GM18511 (cell line): ENCODE data around the gene CPZ.
"Not testable (repeated sequence)": the region's sequence is repeated elsewhere in the genome, so short reads cannot be mapped to it uniquely, and the experiment has no call there.

Source experiments
- ATAC-seq: cut with Tn5 transposase; IDR thresholded peaks from one replicate; pipeline ENCODE4 v1.9.1; 2021; ENCODE audit warnings: mild to moderate bottlenecking, moderate library complexity; ENCODE audit not compliant: unreplicated experiment

Gene CPZ

DNA sequence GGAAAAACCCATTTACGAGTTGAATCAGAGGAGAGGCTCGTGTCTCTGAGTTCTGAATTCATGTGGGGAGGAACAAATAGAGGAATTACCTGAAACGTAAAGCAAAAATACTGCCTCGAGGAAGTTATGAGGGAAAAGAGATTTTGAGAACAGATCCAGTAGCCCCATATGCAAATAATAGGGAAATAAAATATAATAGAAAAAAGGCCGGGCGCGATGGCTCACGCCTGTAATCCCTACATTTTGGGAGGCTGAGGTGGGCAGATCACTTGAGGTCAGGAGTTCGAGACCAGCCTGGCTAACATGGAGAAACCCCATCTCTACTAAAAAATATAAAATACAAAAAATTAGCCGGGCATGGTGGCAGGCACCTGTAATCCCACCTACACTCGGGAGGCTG, 42.2 kb downstream of the CPZ start:
- not testable (repeated sequence) for ATAC-seq

DNA sequence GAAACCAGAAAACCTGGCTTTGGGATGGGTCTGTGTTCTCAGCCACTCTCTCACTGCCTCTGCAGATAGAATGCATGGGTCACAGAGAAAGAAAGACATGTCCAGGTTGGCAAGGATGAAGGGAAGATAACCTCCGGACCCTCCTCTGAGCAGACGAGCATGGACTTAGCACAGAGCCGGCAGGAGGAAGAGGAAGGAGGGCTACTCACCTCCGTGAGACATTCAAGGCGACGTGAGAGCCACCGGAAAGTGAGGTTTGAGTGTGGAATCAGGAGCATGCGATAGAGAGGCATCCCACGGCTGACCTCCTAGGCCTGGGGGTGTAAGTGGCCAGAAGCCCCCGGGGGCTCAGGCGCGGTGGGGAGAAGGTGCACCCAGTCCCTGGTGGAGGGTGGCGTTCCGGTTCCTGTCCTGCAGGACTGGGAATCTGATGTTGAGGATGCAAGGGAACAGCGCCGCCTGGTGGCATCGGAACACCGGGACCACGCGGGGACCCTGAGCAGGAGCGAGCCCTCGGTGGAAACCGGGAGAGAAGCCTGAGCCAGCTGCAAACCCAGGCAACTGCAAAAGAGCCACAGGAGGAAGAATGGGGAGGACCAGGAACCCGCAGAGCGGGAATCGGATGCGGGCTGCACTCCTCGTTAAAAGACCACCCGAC, 43.5 kb downstream of the CPZ start:
- not testable (repeated sequence) for ATAC-seq

DNA sequence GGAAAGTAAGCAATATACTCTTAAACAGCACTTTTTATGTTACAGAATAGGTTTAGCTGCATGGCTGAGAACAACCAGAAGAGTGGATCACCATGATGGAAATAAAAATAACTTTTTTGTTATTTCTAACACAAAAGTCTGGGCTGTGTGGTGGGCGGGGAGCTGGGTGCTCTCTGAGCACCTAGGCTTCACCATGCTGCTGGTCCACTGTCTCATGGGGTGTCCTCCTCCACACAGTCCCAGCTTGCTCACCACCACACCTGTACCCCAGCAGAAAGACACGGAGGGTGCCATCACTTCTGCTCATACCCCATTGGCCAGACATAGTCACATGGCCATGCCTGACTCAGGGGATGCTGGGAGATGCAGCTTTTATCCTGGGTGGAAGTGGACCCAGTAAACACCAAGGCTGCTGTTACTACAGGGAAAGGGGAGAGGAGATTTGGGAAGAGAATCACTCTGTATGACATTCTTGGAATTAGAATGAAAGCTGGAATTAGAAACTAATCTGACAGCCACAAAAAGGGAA, 45.0 kb downstream of the CPZ start:
- ATAC-seq = no peak

DNA sequence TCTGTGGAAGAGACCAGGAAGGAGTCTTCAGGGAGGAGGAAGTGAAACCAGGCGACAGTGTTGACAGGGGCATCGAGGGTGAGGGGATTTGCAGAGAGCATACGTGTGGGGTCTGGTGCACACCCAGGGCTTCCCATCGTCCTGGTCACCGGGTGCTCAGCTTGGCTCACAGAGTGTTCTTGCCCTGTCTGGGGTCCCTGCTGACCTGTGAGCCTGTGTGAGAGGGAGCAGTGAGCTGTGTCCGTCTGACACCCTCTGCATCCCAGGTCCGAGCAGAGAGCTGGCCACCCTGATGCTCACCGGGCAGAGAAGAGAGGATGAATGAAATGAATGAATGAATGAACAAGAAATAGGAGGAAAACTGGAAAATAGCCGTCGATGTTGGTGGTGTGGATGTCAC, 46.5 kb downstream of the CPZ start:
- no peak for ATAC-seq

DNA sequence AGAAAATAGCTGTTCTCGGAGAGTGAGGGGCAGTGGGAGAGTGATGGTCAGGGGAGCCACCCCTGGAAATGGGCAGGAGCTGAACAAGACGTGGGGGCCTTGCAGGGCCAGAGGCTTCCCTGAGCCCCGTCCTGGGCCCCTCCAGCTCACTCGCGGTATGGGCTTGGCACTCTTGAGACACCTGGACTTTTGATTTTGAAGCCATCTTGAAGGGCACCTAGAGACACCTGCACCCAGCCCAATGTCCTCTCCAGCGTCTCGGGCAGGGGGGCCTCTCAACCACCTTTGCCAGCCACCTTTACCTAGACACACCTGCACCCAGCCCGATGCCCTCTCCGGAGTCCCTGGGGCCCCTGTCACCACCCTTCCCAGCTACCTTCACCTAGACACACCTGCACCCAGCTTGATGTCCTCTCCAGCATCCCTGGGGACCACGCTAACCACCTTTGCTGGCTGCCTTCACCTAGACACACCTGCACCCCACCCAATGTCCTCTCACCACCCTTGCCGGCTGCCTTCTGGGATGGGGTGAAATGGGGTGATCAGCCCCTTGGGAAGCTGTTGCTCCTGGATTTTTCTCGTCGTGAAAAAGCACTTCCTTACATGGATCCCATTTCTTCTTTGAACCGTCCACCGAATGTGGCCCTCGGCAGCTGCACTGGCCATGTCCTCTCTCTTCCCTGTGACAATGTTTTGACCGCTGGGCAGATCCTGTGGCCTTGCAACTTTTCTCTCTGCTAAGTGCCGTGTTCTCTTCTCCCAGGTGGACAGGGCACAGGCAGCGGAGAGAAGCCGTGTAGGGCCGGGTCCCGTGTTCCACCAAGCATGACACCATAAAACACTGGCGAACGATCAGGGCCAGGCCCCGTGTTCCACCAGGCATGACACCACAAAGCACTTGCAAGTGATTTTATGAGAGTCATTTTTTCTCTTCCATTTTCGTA, 47.5 kb downstream of the CPZ start:
- no peak for ATAC-seq

DNA sequence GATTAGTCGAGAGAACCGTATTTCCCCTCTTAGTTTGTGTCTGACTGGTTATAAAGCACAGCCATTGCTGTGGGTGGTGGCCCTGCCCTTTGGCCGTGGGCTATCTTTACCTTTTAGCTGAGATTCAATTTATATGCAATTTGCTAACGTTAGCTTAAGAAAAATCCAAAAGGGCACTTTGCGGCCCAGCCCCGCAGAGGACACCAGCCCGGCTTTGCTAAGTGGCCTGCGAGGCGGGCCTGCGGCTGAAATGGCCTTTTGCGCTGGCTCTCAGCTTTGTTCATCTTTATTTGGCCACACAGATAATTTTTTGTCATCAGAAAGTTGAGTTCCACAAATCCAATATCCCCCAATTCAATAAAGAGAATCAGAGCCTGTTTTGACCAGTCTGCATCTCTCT, 48.3 kb downstream of the CPZ start:
- no peak for ATAC-seq

DNA sequence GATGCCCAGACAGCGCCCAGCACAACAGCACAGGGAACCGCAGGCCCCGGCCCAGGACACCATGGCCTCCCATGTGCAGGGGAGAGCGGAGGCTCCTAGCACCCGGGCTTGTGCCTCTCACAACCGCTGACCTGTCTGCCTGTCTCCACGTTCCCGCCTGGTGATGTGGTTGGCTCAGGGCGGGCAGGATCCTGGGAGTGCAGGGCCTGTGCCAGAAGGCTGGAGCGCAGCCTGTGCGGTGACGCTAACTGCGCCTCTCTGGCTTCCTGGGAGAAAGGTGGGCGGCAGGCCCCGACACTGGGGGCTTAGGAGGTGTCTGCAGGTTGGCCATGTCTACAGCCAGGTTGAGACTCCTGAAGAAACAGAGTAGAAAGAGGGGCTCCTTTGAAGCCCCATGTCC, 48.7 kb downstream of the CPZ start:
- no peak for ATAC-seq

DNA sequence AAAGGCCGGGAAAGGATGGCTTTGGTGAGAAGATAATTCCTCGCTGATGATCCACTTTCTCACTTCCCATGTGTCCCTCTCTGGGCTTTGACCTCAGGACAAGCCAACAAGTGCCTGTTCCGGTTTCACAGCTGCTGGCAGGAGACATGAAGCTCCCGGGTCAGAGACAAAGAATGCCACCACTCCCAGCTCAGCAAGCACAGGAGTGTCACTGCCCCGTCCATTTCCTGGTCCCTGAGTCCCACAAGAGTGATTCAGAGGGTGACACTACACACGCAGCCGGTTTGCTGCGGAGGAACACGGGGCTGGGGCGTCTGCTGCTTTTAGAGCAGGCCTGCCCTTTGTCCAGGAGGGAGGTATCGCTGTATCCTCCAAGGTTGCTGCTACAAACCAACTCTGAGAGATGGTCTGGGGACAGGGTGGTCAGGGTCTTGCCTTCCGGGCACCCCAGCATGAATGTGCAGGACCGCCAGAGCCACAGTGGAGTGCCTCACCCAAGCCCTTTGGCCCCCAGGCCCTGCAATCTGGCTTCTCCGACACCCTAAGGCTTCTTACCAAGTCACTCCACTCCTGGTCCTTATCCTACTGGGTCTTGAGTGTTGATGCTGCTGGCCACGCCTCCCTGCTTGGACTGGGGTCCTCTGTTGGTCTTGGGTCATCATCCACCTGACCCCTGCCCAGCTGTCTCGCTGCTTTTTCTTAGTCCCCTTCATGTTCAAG, 49.5 kb downstream of the CPZ start:
- ATAC-seq = no peak

DNA sequence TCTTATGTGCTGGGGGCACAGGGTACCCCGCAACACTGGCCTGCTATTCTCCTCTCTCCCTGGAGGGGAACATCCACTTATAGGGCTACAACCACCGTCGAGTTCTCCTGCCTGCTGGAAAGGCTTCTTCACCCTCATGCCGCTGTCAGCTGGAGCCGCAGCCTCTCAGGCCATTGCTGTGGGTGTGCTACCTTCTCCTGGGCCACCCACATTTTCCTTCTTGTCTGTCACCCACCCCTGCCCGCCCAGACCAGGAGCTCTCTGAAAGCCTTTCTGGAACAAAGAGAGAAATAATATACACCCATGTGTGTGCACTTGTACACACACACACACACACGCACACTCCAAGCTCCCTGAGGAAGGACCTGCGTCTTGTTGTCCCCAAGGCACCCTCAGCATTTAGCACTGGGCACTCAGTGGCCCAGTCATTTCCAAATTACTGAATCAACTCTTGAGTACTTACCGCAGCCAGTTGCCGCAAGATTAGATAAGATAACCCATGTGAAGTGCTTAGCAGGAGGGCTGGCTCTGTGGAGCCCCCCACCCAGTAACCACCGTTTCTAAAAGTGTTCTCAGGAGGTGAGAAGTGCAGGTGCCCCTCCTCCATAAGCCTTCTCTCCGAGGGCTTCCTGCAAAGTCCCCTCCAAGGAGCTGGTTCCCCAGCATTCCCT, 50.2 kb downstream of the CPZ start:
- no peak for ATAC-seq

DNA sequence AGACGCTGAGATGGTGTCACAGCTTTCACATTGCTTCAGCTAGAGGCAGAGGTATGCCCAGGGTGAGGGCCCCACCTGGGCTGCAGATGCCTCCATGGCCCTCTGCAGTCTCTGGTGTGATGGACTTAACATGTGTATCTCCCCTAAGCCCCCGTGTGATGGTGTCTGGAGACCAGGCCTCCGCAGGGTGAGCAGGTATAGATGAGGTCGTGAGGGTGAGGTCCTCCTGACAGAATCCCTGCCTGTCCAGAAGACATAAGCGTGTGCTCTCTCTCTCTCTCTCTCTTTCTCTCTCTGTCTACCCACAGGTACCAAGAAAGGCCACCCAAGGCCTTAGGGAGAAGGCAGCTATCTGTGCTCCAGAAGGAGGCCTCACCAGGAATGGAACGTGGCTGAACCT, 50.9 kb downstream of the CPZ start:
- no peak for ATAC-seq

DNA sequence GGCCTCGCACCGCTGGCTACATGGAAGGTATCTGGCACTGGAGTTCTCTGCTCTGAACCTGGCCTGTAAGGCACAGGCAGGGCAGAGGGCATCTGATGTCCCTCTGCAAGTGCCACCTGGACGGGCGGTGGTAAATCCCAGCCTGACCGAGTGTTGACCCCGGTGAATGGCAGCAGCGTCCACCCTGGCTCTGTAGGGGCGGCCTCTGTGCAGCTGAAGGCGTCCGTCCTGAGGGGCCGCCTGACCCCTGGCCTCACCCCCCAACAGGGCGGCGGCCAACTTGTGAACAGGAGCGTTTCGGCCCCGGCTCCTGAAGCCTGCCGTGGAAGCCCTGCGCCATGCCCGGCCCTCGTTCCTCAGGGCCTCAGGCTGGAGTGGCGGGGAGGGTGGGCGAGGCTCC, 51.4 kb downstream of the CPZ start:
- ATAC-seq = no peak

DNA sequence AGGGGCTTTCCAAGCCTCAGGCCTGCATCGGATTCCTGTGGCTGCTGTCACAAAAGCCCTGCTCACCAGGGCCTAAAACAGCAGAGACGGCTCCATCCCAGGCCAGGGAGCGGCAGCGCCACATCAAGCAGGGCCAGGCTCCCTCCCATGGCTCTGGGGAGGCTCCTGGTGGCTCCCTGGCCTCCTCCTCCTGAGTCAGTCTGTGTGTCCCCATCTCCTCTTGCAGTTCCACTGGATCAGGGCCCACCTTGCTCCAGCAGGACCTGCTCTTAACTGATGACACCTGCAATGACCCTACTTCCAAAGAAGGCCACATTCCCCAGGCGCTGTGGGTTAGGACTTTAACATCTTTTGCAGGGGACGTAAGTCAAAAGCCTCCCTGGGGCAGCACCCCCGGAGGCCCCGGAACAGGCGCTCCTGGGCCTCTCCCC, 51.9 kb downstream of the CPZ start:
- ATAC-seq = no peak

DNA sequence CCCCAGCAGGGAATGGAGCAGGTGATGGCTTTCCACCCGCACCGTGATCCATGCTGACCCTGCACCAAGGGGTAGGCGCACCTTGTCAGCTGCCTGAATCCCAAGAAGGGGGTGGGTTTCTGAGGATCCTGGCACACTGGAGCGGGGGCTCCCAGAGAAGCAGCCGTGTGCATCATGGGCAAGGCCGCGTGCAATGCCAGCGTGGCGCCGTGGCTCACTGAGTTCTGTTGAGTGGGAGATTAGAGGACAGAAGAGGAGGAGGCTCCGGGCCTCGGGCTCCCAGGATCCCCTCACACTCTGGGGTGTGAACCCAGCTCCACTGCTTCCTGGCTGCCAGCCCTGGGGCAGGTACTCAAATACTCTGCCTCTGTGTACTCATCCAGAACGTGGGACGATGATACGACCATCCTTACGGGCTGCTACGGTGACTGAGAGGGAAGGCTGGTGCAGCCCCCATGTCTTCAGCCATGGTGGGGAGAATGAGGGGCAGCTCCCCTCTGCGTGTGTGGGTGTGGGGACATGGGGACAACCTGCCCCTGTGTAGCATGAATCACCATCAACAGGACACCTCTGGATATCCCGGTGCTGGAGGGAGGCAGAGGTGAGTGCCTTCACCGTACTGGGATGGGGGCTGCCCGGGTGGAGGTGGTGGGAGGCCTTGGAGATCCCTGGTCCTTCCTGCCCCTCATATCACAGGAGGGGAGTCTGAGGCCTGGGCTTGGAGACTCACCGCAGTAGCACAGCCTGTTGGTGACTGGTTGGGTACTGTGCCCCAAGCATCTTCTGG, 52.6 kb downstream of the CPZ start:
- ATAC-seq = no peak

DNA sequence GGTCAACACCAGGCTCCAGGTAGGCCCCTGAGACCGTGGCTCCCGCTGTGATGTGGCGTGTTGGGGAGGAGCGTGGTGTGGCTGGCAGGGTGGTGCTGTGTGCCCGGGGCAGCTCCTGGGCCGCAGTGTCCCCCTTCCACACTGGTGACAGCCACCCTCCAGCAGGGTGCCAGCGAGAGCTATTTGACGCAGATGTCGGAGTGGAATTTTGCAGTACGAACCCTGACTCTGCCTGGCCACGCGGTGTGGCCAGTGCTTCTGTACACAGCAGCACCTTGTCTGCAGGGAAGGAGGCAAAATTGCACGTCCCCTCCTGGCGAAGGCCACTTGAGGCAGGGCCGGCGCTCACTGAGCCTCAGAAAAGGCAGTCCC, 53.2 kb downstream of the CPZ start:
- no peak for ATAC-seq

DNA sequence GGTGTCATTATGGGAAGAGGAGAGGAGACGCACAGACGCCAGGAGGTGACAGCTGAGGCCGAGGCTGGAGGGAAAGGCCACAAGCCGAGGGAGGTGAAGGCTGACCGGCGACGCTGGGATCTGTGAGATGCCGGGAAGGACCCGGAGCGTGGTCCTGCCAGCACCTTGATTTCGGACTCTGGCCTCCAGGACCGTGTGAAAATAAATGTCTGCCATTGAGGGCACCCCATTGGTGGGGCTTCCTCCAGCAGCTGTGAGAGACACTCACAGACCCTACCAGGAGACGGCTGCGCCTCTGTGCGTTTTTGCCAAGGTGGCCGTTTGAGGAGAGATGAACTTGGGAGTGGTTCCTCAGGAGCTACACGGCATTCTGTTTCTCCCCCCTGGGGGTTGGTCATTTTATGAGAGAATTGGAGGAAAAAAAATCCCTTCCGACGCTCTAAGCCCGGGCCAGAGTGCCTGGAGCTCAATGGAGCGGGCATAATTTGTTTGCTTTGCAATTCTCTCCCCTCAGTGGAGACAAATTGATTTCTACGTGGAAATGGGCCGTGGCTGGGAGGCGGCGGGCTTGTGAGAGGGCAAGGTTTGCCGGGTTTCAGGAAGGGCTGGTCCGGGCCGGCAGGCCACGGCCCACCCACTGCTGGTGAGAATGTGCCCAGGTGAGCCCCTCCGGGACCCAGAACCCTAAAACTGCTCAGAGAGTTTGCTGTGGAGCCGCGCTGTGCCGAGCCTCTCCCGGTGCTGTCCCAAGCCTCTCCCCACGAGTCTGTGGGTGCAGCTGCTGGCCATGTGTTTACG, 53.9 kb downstream of the CPZ start:
- no peak for ATAC-seq

DNA sequence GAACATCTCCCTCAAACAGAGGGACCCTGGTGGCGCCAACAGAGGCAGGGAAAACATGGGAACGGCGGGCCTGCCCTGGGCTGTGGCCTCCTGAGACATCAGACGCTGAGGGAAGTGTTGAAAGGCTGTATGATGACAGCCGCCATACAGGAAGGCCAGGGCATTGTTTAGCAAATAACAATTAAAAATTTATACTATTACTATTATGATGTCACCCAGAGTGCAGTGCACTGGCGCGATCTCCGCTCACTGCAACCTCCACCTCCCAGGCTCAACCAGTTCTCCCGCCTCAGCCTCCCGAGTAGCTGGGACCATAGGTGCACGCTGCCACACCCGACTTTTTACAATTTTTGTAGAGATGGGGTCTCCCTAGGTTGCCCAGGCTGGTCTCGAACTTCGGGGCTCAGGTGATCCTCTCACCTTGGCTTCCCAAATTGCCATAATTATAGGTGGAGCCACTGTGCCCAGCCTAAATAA, 54.6 kb downstream of the CPZ start:
- no peak for ATAC-seq

DNA sequence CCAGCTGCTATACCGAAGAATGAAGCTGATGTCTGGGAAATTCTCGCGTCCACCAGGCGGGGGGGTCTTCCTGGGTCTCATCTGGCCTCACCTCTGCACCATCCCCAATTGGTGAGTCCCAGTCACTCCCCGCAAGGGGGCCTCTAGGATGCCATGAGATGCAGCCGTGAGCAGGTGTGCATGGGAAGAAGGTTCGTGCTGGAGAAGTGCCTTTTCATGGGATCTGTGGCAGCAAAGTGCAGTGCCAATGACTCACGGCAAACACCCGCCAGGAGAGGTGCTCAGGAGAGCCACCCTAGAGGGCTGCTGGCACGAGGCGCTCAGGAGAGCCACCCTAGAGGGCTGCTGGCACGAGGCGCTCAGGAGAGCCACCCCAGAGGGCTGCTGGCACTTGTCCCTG, 55.1 kb downstream of the CPZ start:
- no peak for ATAC-seq

DNA sequence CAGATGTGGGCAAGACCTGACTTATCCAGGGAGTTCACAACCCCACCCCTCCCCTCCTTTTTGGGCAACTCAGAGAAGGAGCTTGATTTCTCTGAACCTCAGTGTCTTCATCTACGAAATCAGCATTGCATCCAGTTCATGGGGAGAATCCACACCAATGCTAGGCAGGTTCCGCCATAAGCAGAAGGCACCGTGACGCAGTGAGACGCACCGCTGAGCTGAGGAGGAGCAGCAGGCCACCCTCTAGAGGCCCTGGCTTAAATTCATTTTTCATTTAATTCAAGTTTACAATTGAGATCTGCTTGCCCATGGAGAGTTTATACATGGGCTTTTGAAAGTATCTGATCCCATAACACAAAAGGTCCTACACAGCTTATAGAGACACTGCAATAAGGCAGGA, 55.7 kb downstream of the CPZ start:
- ATAC-seq = no peak
